ENCODE data around the gene CA6.

- no peak for TF ChIP-seq GATA2 (IDR thresholded peaks at IDR 0.05; ENCODE audit: low read depth, low read length)
- TF ChIP-seq GATA3 (IDR thresholded peaks at IDR 0.05; ENCODE audit: low read depth, low read length), result no peak
These were observed 6.7 kb upstream of the CA6 start for GRCh38 chr1:8939000-8939265.

Measured in SH-SY5Y (cell line).